H1 (cell line): ENCODE data around the gene DLK2.

Experiments used
- ATF3 ChIP-seq: IDR thresholded peaks from 2 replicates; pipeline ENCODE4 v1.6.1; 2011; ENCODE audit warnings: low read depth, mild to moderate bottlenecking, low read length; ENCODE audit not compliant: insufficient read depth
- CEBPB ChIP-seq: IDR thresholded peaks from 2 replicates; pipeline ENCODE4 v1.6.1; 2012; ENCODE audit warnings: low read depth, low read length
- CTCF ChIP-seq, 3 experiments: IDR thresholded peaks; 1 replicate in 2 of 3; 2 replicates in 1 of 3; pipeline versions ENCODE4 v1.5.1 to v1.6.1; 2011; ENCODE audit warnings: low read length in 3 of 3, mild to moderate bottlenecking in 3 of 3, inconsistent platforms in 2 of 3, low read depth in 1 of 3, moderate library complexity in 1 of 3; ENCODE audit not compliant: insufficient read depth in 1 of 3; ENCODE audit errors: control extremely low read depth in 1 of 3
- EP300 ChIP-seq, 2 experiments: IDR thresholded peaks; 1 replicate in 1 of 2; 2 replicates in 1 of 2; pipeline ENCODE4 v1.6.1; 2011 to 2012; ENCODE audit warnings: low read depth in 2 of 2, low read length in 2 of 2, mild to moderate bottlenecking in 2 of 2, borderline replicate concordance in 1 of 2, inconsistent platforms in 1 of 2, moderate library complexity in 1 of 2
- GABPA ChIP-seq: IDR thresholded peaks from 2 replicates; pipeline ENCODE4 v1.6.1; 2011; ENCODE audit warnings: mild to moderate bottlenecking, low read length, moderate library complexity, borderline replicate concordance; ENCODE audit not compliant: insufficient read depth
- HDAC2 ChIP-seq, 2 experiments: fragments of 300-600 bp in 1 of 2; sonication (generic) in 1 of 2; IDR thresholded peaks; 2 replicates each; pipeline ENCODE4 v1.6.1; 2011 to 2012; ENCODE audit warnings: low read depth in 2 of 2, low read length in 2 of 2, mild to moderate bottlenecking in 2 of 2, moderate library complexity in 2 of 2, borderline replicate concordance in 1 of 2, inconsistent platforms in 1 of 2
- POLR2A ChIP-seq, 2 experiments: IDR thresholded peaks; 1 replicate in 1 of 2; 2 replicates in 1 of 2; pipeline ENCODE4 v1.6.1; 2011; ENCODE audit warnings: low read depth in 2 of 2, low read length in 2 of 2, mild to moderate bottlenecking in 2 of 2; ENCODE audit errors: control extremely low read depth in 1 of 2
- POLR2AphosphoS5 ChIP-seq: IDR thresholded peaks from 2 replicates; pipeline ENCODE4 v1.6.1; 2011; ENCODE audit warnings: low read depth, low read length
- SP1 ChIP-seq: IDR thresholded peaks from 2 replicates; pipeline ENCODE4 v1.6.1; 2011; ENCODE audit warnings: low read depth, low read length
- SP2 ChIP-seq: IDR thresholded peaks from 2 replicates; pipeline ENCODE4 v1.6.1; 2012; ENCODE audit warnings: mild to moderate bottlenecking, low read length, inconsistent platforms
- SRF ChIP-seq: IDR thresholded peaks from 2 replicates; pipeline ENCODE4 v1.6.1; 2011; ENCODE audit warnings: mild to moderate bottlenecking, low read depth, low read length, moderate library complexity

GRCh38 chr6:43497689-43498088 lies 42.3 kb upstream of the DLK2 start:
- TF ChIP-seq CTCF (IDR thresholded peaks at IDR 0.05; ENCODE audit: control extremely low read depth in 1 of 3, insufficient read depth in 1 of 3, low read depth in 1 of 3, low read length in 3 of 3): no peak
- TF ChIP-seq POLR2AphosphoS5: no peak
- TF ChIP-seq SP1: no peak
- TF ChIP-seq ATF3: no peak
- no peak for TF ChIP-seq SP2
- TF ChIP-seq POLR2A (IDR thresholded peaks at IDR 0.05; ENCODE audit: control extremely low read depth in 1 of 2, low read depth in 2 of 2, low read length in 2 of 2): no peak
- TF ChIP-seq GABPA: no peak
- no peak for TF ChIP-seq HDAC2 (IDR thresholded peaks at IDR 0.05; ENCODE audit: borderline replicate concordance in 1 of 2, low read depth in 2 of 2, low read length in 2 of 2)
- TF ChIP-seq CEBPB: no peak
- no peak for TF ChIP-seq SRF
- no peak for TF ChIP-seq EP300 (IDR thresholded peaks at IDR 0.05; ENCODE audit: borderline replicate concordance in 1 of 2, low read depth in 2 of 2, low read length in 2 of 2)
